NCI-H146 (cell line): ENCODE data around the gene APPBP2.
A peak's percentile ranks its signal among the peaks of the same experiment; 100 is the strongest.
"Not testable (repeated sequence)": the region's sequence is repeated elsewhere in the genome, so short reads cannot be mapped to it uniquely, and the experiment has no call there.

Experiments used
- DNase-seq: peaks from one replicate; lab custom pipeline; 2025; lab: John Stamatoyannopoulos, UW

Gene APPBP2

GRCh38 chr17:60493847-60494321 lies 32.2 kb downstream of the APPBP2 start:
- no peak for DNase-seq

- no peak for DNase-seq
Measured at GRCh38 chr17:60491771-60492170, 34.3 kb downstream of the APPBP2 start.

GRCh38 chr17:60490594-60490993 lies 35.4 kb downstream of the APPBP2 start:
- DNase-seq: not testable (repeated sequence)

- DNase-seq: no peak
Measured at GRCh38 chr17:60481604-60482003, 44.4 kb downstream of the APPBP2 start.

- DNase-seq: no peak
Measured at GRCh38 chr17:60473788-60474187, 52.3 kb downstream of the APPBP2 start.

GRCh38 chr17:60472449-60472848 lies 53.6 kb downstream of the APPBP2 start:
- DNase-seq: no peak

GRCh38 chr17:60471451-60471850 lies 54.6 kb downstream of the APPBP2 start:
- DNase-seq: no peak

- DNase-seq: peak; percentile 0
Measured at GRCh38 chr17:60468371-60468770, 57.7 kb downstream of the APPBP2 start.

- no peak for DNase-seq
Measured at GRCh38 chr17:60464343-60464742, 61.7 kb downstream of the APPBP2 start.

- DNase-seq: no peak
Measured at GRCh38 chr17:60463157-60463835, 62.7 kb downstream of the APPBP2 start.

GRCh38 chr17:60461584-60461983 lies 64.5 kb downstream of the APPBP2 start:
- DNase-seq: no peak

GRCh38 chr17:60457148-60457547 lies 68.9 kb downstream of the APPBP2 start:
- DNase-seq: no peak

- no peak for DNase-seq
Measured at GRCh38 chr17:60455378-60455777, 70.7 kb downstream of the APPBP2 start.

- DNase-seq: no peak
Measured at GRCh38 chr17:60451965-60452364, 74.1 kb downstream of the APPBP2 start.

GRCh38 chr17:60451071-60451470 lies 75.0 kb downstream of the APPBP2 start:
- DNase-seq: no peak

- no peak for DNase-seq
Measured at GRCh38 chr17:60447375-60447774, 78.7 kb downstream of the APPBP2 start.

GRCh38 chr17:60445144-60445543 lies 80.9 kb downstream of the APPBP2 start:
- DNase-seq: no peak

- no peak for DNase-seq
Measured at GRCh38 chr17:60443713-60444112, 82.3 kb downstream of the APPBP2 start.

GRCh38 chr17:60442271-60443173 lies 83.5 kb downstream of the APPBP2 start:
- no peak for DNase-seq

- no peak for DNase-seq
Measured at GRCh38 chr17:60439501-60439900, 86.5 kb downstream of the APPBP2 start.

- no peak for DNase-seq
Measured at GRCh38 chr17:60436676-60437075, 89.4 kb downstream of the APPBP2 start.

- DNase-seq: peak; percentile 60
Measured at GRCh38 chr17:60435244-60436167, 90.5 kb downstream of the APPBP2 start.
